HepG2 (cell line): ENCODE measurements around the gene SALL4. TPM values are rescaled to one million over a fixed set of nuclear protein-coding genes. Genes with fewer than 3 reads are reported as not detected.

Experiments used
- ATM ChIP-seq: fragments of 450-650 bp; IDR thresholded peaks from 2 replicates; pipeline ENCODE4 v1.7.1; 2017; ENCODE audit warnings: mild to moderate bottlenecking, borderline replicate concordance
- CBX1 ChIP-seq: IDR thresholded peaks from one replicate; pipeline ENCODE4 v1.6.1; 2016; ENCODE audit warnings: antibody characterized with exemption, low read depth
- CBX5 ChIP-seq: sonication (generic); formaldehyde crosslinking; IDR thresholded peaks from 2 replicates; pipeline ENCODE4 v1.4.0; 2020; ENCODE audit warnings: missing genetic modification reagents, borderline replicate concordance
- CSRNP2 ChIP-seq: sonication (generic); formaldehyde crosslinking; conservative IDR thresholded peaks from 2 replicates; pipeline ENCODE4 v1.8.0; 2022; ENCODE audit warnings: low read depth, missing genetic modification reagents
- EP300 ChIP-seq, 3 experiments: sonication (generic) in 1 of 3; formaldehyde crosslinking in 1 of 3; IDR thresholded peaks; 2 replicates each; pipeline versions ENCODE4 v1.5.1 to v1.6.1; 2011 to 2020; ENCODE audit warnings: low read depth in 2 of 3, low read length in 2 of 3, borderline replicate concordance in 1 of 3, improper control_type of control experiment in 1 of 3, mild to moderate bottlenecking in 1 of 3, missing genetic modification reagents in 1 of 3, moderate library complexity in 1 of 3
- FLYWCH1 ChIP-seq: sonication (generic); formaldehyde crosslinking; IDR thresholded peaks from 2 replicates; pipeline ENCODE4 v1.8.1; 2023; ENCODE audit warnings: mild to moderate bottlenecking, missing genetic modification reagents
- GTF2F1 ChIP-seq: fragments of 150-350 bp; IDR thresholded peaks from 2 replicates; pipeline ENCODE4 v1.6.1; 2014; ENCODE audit warnings: low read length
- HIVEP1 ChIP-seq: sonication (generic); formaldehyde crosslinking; IDR thresholded peaks from 2 replicates; pipeline ENCODE4 v1.4.0; 2020; ENCODE audit warnings: mild to moderate bottlenecking, missing genetic modification reagents
- HNF1B ChIP-seq: sonication (generic); formaldehyde crosslinking; IDR thresholded peaks from 2 replicates; pipeline ENCODE4 v1.5.1; 2020; ENCODE audit warnings: mild to moderate bottlenecking, moderate library complexity, missing genetic modification reagents
- HNRNPUL1 ChIP-seq: fragments of 200-400 bp; formaldehyde crosslinking; IDR thresholded peaks from 2 replicates; pipeline ENCODE4 v1.6.1; 2017; ENCODE audit warnings: low read depth, mild to moderate bottlenecking, low read length, moderate library complexity
- MTF1 ChIP-seq: sonication (generic); formaldehyde crosslinking; IDR thresholded peaks from 2 replicates; pipeline ENCODE4 v1.5.0; 2020; ENCODE audit warnings: missing genetic modification reagents
- MZF1 ChIP-seq: sonication (generic); formaldehyde crosslinking; IDR thresholded peaks from 2 replicates; pipeline ENCODE4 v1.8.1; 2023; ENCODE audit warnings: mild to moderate bottlenecking, missing genetic modification reagents, borderline replicate concordance
- NBN ChIP-seq: fragments of 450-650 bp; conservative IDR thresholded peaks from 2 replicates; pipeline ENCODE4 v1.6.1; 2017
- POLR2AphosphoS5 ChIP-seq: IDR thresholded peaks from 2 replicates; pipeline ENCODE4 v1.6.1; 2012; ENCODE audit warnings: low read depth, low read length
- RFX3 ChIP-seq: IDR thresholded peaks from 2 replicates; pipeline ENCODE4 v1.6.1; 2016; ENCODE audit warnings: missing biosample characterization, missing genetic modification reagents
- SATB2 ChIP-seq: sonication (generic); formaldehyde crosslinking; IDR thresholded peaks from 2 replicates; pipeline ENCODE4 v1.5.0; 2020; ENCODE audit warnings: missing genetic modification reagents
- SP140L ChIP-seq: sonication (generic); formaldehyde crosslinking; IDR thresholded peaks from 2 replicates; pipeline ENCODE4 v1.4.0; 2020; ENCODE audit warnings: missing genetic modification reagents, borderline replicate concordance
- SRSF1 ChIP-seq: fragments of 200-400 bp; formaldehyde crosslinking; optimal IDR thresholded peaks from 2 replicates; pipeline ENCODE3; 2017; ENCODE audit warnings: mild to moderate bottlenecking, low read depth, low read length, moderate library complexity
- SYNCRIP ChIP-seq: fragments of 200-400 bp; formaldehyde crosslinking; IDR thresholded peaks from 2 replicates; pipeline ENCODE4 v1.6.1; 2018; ENCODE audit warnings: mild to moderate bottlenecking, low read depth, low read length; ENCODE audit not compliant: insufficient read depth
- TP53 ChIP-seq: sonication (generic); formaldehyde crosslinking; conservative IDR thresholded peaks from 2 replicates; pipeline ENCODE4 v1.4.0; 2020; ENCODE audit warnings: missing genetic modification reagents
- TSC22D2 ChIP-seq: sonication (generic); formaldehyde crosslinking; IDR thresholded peaks from 2 replicates; pipeline ENCODE4 v1.5.1; 2020; ENCODE audit warnings: missing genetic modification reagents, mild to moderate bottlenecking, borderline replicate concordance
- ZFP36L1 ChIP-seq: sonication (generic); formaldehyde crosslinking; IDR thresholded peaks from 2 replicates; pipeline ENCODE4 v1.8.0; 2022; ENCODE audit warnings: mild to moderate bottlenecking, missing genetic modification reagents, moderate library complexity
- ZNF12 ChIP-seq: sonication (generic); formaldehyde crosslinking; IDR thresholded peaks from 2 replicates; pipeline ENCODE4 v1.5.0; 2020; ENCODE audit warnings: missing genetic modification reagents
- ZNF180 ChIP-seq: sonication (generic); formaldehyde crosslinking; IDR thresholded peaks from 2 replicates; pipeline ENCODE4 v1.4.0; 2020; ENCODE audit warnings: low read depth, missing genetic modification reagents, borderline replicate concordance
- ZNF430 ChIP-seq: sonication (generic); formaldehyde crosslinking; IDR thresholded peaks from 2 replicates; pipeline ENCODE4 v1.9.0; 2021; ENCODE audit warnings: mild to moderate bottlenecking, missing genetic modification reagents
- ZNF441 ChIP-seq: sonication (generic); formaldehyde crosslinking; IDR thresholded peaks from 2 replicates; pipeline ENCODE4 v1.7.0; 2021; ENCODE audit warnings: missing genetic modification reagents, borderline replicate concordance
- ZNF446 ChIP-seq: sonication (generic); formaldehyde crosslinking; IDR thresholded peaks from 2 replicates; pipeline ENCODE4 v1.5.0; 2020; ENCODE audit warnings: mild to moderate bottlenecking, missing genetic modification reagents
- ZNF451 ChIP-seq: sonication (generic); formaldehyde crosslinking; IDR thresholded peaks from 2 replicates; pipeline ENCODE4 v1.5.0; 2020; ENCODE audit warnings: mild to moderate bottlenecking, missing genetic modification reagents
- ZNF674 ChIP-seq: sonication (generic); formaldehyde crosslinking; IDR thresholded peaks from 2 replicates; pipeline ENCODE4 v1.5.0; 2020; ENCODE audit warnings: low read depth, mild to moderate bottlenecking, missing genetic modification reagents
- ZNF720 ChIP-seq: sonication (generic); formaldehyde crosslinking; IDR thresholded peaks from 2 replicates; pipeline ENCODE4 v1.4.0; 2020; ENCODE audit warnings: missing genetic modification reagents
- polyA plus RNA-seq, 8 experiments: library from polyadenylated mRNA; depleted of rRNA in 3 of 8; stranded (reverse) in 7 of 8; unstranded in 1 of 8; fragments of >200 nt; fragmentation: Illumina TruSeq in 4 of 8; extraction: Trizol in 4 of 8; gene quantifications; 2 replicates each; pipeline versions ENCODE4 v1.2.1 to v1.2.3, GENCODE V29; 2011 to 2016; ENCODE audit warnings: low read depth in 4 of 8, missing spikeins in 1 of 8, mixed read lengths in 1 of 8; ENCODE audit not compliant: insufficient read depth in 1 of 8
- total RNA-seq, 5 experiments: library from RNA; depleted of rRNA; stranded (reverse); fragments of >200 nt; fragmentation: Illumina TruSeq; extraction: Trizol; gene quantifications; 2 replicates each; pipeline ENCODE4 v1.2.3, GENCODE V29; 2016; ENCODE audit warnings: low read depth in 1 of 5

The SALL4 gene
- total and polyA plus RNA-seq, 2 of the 13 experiments (the other 11 are each of a cell fraction or from before 2014, with no cell fraction given): 0.33 to 1.8 TPM

- TF ChIP-seq SRSF1 (no peak), NBN (no peak), HIVEP1 (CRISPR knock-in tag) (peak; percentile 77), TP53 (no peak), CBX1 (peak; percentile 70), TSC22D2 (CRISPR knock-in tag) (peak; percentile 68; the same call in 1 of the 2 replicates), SATB2 (CRISPR knock-in tag) (no peak), ATM (no peak), ZNF446 (CRISPR knock-in tag) (no peak), SP140L (no peak), FLYWCH1 (CRISPR knock-in tag) (0 out of 2 replicates have a peak, but pooled peaks have one; percentile 28), ZNF451 (CRISPR knock-in tag) (peak; percentile 76), MZF1 (no peak), ZNF180 (CRISPR knock-in tag) (no peak), SYNCRIP (no peak), ZFP36L1 (0 out of 2 replicates have a peak, but pooled peaks have one; percentile 47), HNRNPUL1 (no peak), ZNF720 (CRISPR knock-in tag) (no peak), ZNF12 (CRISPR knock-in tag) (no peak), EP300 (IDR thresholded peaks at IDR 0.05; ENCODE audit: low read depth in 2 of 2, low read length in 2 of 2) (no peak), EP300 (CRISPR knock-in tag; IDR thresholded peaks at IDR 0.05; ENCODE audit: borderline replicate concordance) (no peak), ZNF674 (no peak), CSRNP2 (CRISPR knock-in tag) (no peak), HNF1B (CRISPR knock-in tag) (peak; percentile 84), ZNF430 (peak; percentile 37; the same call in 1 of the 2 replicates), CBX5 (CRISPR knock-in tag) (peak; percentile 93; the same call in 1 of the 2 replicates), MTF1 (CRISPR knock-in tag) (no peak), POLR2AphosphoS5 (no peak), GTF2F1 (no peak), RFX3 (no peak), ZNF441 (peak; percentile 76; the same call in 1 of the 2 replicates)
Measured at GRCh38 chr20:51800060-51800871, 2.1 kb downstream of the SALL4 start (continued).
